Ovary (tissue), 3 donors: Measurements from ENCODE around the gene LRRC37A3.

Source experiments
- EP300 ChIP-seq: sonication (generic); formaldehyde crosslinking; IDR thresholded peaks from one replicate; pipeline ENCODE4 v1.6.1; 2017; ENCODE audit warnings: antibody characterized with exemption
- POLR2A ChIP-seq: fragments of 450-650 bp; IDR thresholded peaks from one replicate; pipeline ENCODE4 v1.6.1; 2017; ENCODE audit warnings: antibody characterized with exemption, mild to moderate bottlenecking, moderate library complexity
- TF ChIP-seq, protein P1 (sequence below), 3 donors: fragments of 450-650 bp in 2 of 3; fragments of 200-600 bp in 1 of 3; IDR thresholded peaks; one replicate each; pipeline versions ENCODE4 v1.5.1 to v1.8.0; 2016 to 2022; ENCODE audit warnings: antibody characterized with exemption in 3 of 3, mild to moderate bottlenecking in 1 of 3
- donor health status: DM: no; HTN: no; CAD: no.

DNA sequence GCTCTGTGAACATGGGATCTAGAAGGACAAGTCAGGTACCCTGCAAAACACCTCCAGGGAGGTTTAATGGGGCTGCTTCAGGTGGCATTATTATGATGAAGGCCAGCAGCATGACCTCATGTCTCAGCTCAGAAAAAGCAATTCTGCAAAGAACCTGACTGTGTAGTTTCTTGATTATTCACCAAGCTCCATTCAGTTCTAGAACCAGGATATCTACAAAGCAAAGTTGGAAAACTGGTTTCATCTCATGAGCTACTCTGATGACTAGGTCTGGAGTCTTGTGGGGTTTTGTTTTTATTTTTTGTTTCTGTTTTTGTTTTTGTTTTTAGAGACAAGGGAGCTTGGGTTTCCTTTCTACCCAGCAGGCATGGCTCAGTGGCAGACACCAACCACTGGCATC, 19.0 kb upstream of the LRRC37A3 start:
- TF ChIP-seq, protein P1, sequence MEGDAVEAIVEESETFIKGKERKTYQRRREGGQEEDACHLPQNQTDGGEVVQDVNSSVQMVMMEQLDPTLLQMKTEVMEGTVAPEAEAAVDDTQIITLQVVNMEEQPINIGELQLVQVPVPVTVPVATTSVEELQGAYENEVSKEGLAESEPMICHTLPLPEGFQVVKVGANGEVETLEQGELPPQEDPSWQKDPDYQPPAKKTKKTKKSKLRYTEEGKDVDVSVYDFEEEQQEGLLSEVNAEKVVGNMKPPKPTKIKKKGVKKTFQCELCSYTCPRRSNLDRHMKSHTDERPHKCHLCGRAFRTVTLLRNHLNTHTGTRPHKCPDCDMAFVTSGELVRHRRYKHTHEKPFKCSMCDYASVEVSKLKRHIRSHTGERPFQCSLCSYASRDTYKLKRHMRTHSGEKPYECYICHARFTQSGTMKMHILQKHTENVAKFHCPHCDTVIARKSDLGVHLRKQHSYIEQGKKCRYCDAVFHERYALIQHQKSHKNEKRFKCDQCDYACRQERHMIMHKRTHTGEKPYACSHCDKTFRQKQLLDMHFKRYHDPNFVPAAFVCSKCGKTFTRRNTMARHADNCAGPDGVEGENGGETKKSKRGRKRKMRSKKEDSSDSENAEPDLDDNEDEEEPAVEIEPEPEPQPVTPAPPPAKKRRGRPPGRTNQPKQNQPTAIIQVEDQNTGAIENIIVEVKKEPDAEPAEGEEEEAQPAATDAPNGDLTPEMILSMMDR (IDR thresholded peaks at IDR 0.05): no peak
- TF ChIP-seq POLR2A: no peak
- TF ChIP-seq EP300: no peak
